ENCODE results near the gene PTPRD.

The PTPRD gene

GRCh38 chr9:8337834-8338766 lies 2274.7 kb downstream of the PTPRD start:
- no peak for DNase-seq

GRCh38 chr9:8332871-8333270 lies 2279.9 kb downstream of the PTPRD start:
- no peak for DNase-seq

GRCh38 chr9:8332331-8332650 lies 2280.5 kb downstream of the PTPRD start:
- no peak for DNase-seq

- no peak for DNase-seq
These were observed 2281.1 kb downstream of the PTPRD start for GRCh38 chr9:8331507-8332330.

GRCh38 chr9:8329561-8330283 lies 2283.1 kb downstream of the PTPRD start:
- DNase-seq = no peak

- no peak for DNase-seq
These were observed 2297.6 kb downstream of the PTPRD start for GRCh38 chr9:8315211-8315610.

GRCh38 chr9:8309258-8309657 lies 2303.5 kb downstream of the PTPRD start:
- no peak for DNase-seq

GRCh38 chr9:8304720-8305119 lies 2308.1 kb downstream of the PTPRD start:
- no peak for DNase-seq

GRCh38 chr9:8301296-8301695 lies 2311.5 kb downstream of the PTPRD start:
- no peak for DNase-seq

- no peak for DNase-seq
These were observed 2315.8 kb downstream of the PTPRD start for GRCh38 chr9:8297047-8297446.

- DNase-seq = no peak
These were observed 2320.1 kb downstream of the PTPRD start for GRCh38 chr9:8292657-8293056.

- no peak for DNase-seq
These were observed 2323.1 kb downstream of the PTPRD start for GRCh38 chr9:8289681-8290080.

- DNase-seq = no peak
These were observed 2324.8 kb downstream of the PTPRD start for GRCh38 chr9:8287970-8288369.

- DNase-seq = no peak
These were observed 2325.3 kb downstream of the PTPRD start for GRCh38 chr9:8287501-8287900.

- no peak for DNase-seq
These were observed 2327.9 kb downstream of the PTPRD start for GRCh38 chr9:8284884-8285283.

- no peak for DNase-seq
These were observed 2330.3 kb downstream of the PTPRD start for GRCh38 chr9:8282535-8282934.

GRCh38 chr9:8280811-8281210 lies 2332.0 kb downstream of the PTPRD start:
- DNase-seq = no peak

GRCh38 chr9:8278048-8278447 lies 2334.8 kb downstream of the PTPRD start:
- no peak for DNase-seq

- no peak for DNase-seq
These were observed 2342.6 kb downstream of the PTPRD start for GRCh38 chr9:8270235-8270634.

GRCh38 chr9:8268881-8269280 lies 2343.9 kb downstream of the PTPRD start:
- no peak for DNase-seq

- DNase-seq = no peak
These were observed 2344.5 kb downstream of the PTPRD start for GRCh38 chr9:8268216-8268878.

GRCh38 chr9:8267636-8268035 lies 2345.2 kb downstream of the PTPRD start:
- no peak for DNase-seq

GRCh38 chr9:8266861-8267260 lies 2345.9 kb downstream of the PTPRD start:
- DNase-seq = no peak
